T-cell (primary cell): ENCODE measurements around the gene NOC3L. TPM values are rescaled to one million over a fixed set of nuclear protein-coding genes. Genes with fewer than 3 reads are reported as not detected.

Experiments
- total RNA-seq, 35 experiments: library from RNA in 6 of 35; stranded (reverse) in 6 of 35; fragments of 120-200 nt in 1 of 35; gene quantifications; one replicate each; pipeline versions ENCODE4 v1.2.1 to v1.2.4 and lab custom pipeline; 2013 to 2026

NOC3L gene
- total RNA-seq, 5 donors from 2014 or later (not counting 1 experiment from before 2014, with no cell fraction given): 16.8 to 27.5 (median 19.6) TPM

Other genes starting within 250 kb of the NOC3L start
- gene TBC1D12, start 39.6 kb upstream of the NOC3L start, total RNA-seq: under 1 TPM in 4 of 5 donors, not detected in 1; 0.16 to 0.53 (median 0.27) TPM
- gene HELLS, start 182.8 kb upstream of the NOC3L start, total RNA-seq: 10 to 100 TPM in 4 of 5 donors, 1 to 10 TPM in 1; 8.3 to 21.4 (median 13.0) TPM